CD14-positive monocyte (primary cell): ENCODE results near the gene IFNK. TPM values are rescaled to one million over a fixed set of nuclear protein-coding genes. Genes with fewer than 3 reads are reported as not detected.

Source experiments
- DNase-seq, 3 donors: peaks; one replicate each; pipeline ENCODE4 v3.0.0-alpha.2; 2011 to 2022
- H2AFZ ChIP-seq: 2 replicates; pipeline ENCODE4 v1.6.0; 2012; ENCODE audit warnings: mild to moderate bottlenecking, low read depth, low read length, inconsistent platforms; ENCODE audit not compliant: insufficient read depth, poor library complexity, severe bottlenecking
- H3K27ac ChIP-seq, 2 donors: 1 replicate in 1 of 2; 2 replicates in 1 of 2; pipeline ENCODE4 v1.5.1; 2012 to 2013; ENCODE audit warnings: low read length in 2 of 2, control low read depth in 1 of 2, inconsistent platforms in 1 of 2, low read depth in 1 of 2, mild to moderate bottlenecking in 1 of 2
- H3K27me3 ChIP-seq, 2 donors: one replicate each; pipeline versions ENCODE4 v1.6.0 to v1.6.1; 2011 to 2013; ENCODE audit warnings: low read length in 2 of 2; ENCODE audit not compliant: control insufficient read depth in 2 of 2, insufficient read depth in 2 of 2
- H3K36me3 ChIP-seq, 2 donors: replicated peaks in 1 of 2; 1 replicate in 1 of 2; 2 replicates in 1 of 2; pipeline versions ENCODE4 v1.5.1 to v1.6.1; 2012 to 2013; ENCODE audit warnings: low read length in 2 of 2, control low read depth in 1 of 2, inconsistent platforms in 1 of 2, mild to moderate bottlenecking in 1 of 2; ENCODE audit not compliant: insufficient read depth in 2 of 2, control insufficient read depth in 1 of 2
- H3K4me1 ChIP-seq, 2 donors: 1 replicate in 1 of 2; 2 replicates in 1 of 2; pipeline versions ENCODE4 v1.5.1 to v1.6.1; 2012 to 2013; ENCODE audit warnings: low read length in 2 of 2, control low read depth in 1 of 2, inconsistent platforms in 1 of 2, mild to moderate bottlenecking in 1 of 2, moderate library complexity in 1 of 2; ENCODE audit not compliant: insufficient read depth in 2 of 2, control insufficient read depth in 1 of 2
- H3K4me2 ChIP-seq: replicated peaks from 2 replicates; pipeline ENCODE3; 2012; ENCODE audit warnings: low read length, moderate library complexity, mild to moderate bottlenecking; ENCODE audit not compliant: poor library complexity, severe bottlenecking; ENCODE audit errors: extremely low read depth
- H3K4me3 ChIP-seq, 3 experiments: fragments of 200-600 bp in 1 of 3; sonication (generic) in 1 of 3; replicated peaks in 1 of 3; 1 replicate in 2 of 3; 2 replicates in 1 of 3; pipeline ENCODE4 v1.5.1; 2011 to 2013; ENCODE audit warnings: low read length in 3 of 3, mild to moderate bottlenecking in 3 of 3, control low read depth in 2 of 3, low read depth in 2 of 3, inconsistent platforms in 1 of 3, moderate library complexity in 1 of 3
- H3K79me2 ChIP-seq: 2 replicates; pipeline ENCODE4 v1.6.0; 2012; ENCODE audit warnings: mild to moderate bottlenecking, control low read depth, inconsistent platforms, low read length, moderate library complexity; ENCODE audit not compliant: insufficient read depth
- H3K9ac ChIP-seq: 2 replicates; pipeline ENCODE4 v1.6.0; 2017; ENCODE audit warnings: low read length, mild to moderate bottlenecking; ENCODE audit not compliant: insufficient read depth, poor library complexity, severe bottlenecking
- H3K9me3 ChIP-seq, 2 donors: replicated peaks in 1 of 2; 1 replicate in 1 of 2; 2 replicates in 1 of 2; pipeline versions ENCODE4 v1.5.1 to v1.6.1; 2012 to 2013; ENCODE audit warnings: low read length in 2 of 2, control low read depth in 1 of 2; ENCODE audit not compliant: control insufficient read depth in 1 of 2, insufficient read depth in 1 of 2
- H4K20me1 ChIP-seq: 2 replicates; pipeline ENCODE4 v1.6.0; 2012; ENCODE audit warnings: mild to moderate bottlenecking, low read length, control low read depth, moderate library complexity; ENCODE audit not compliant: insufficient read depth
- H3K27ac Mint-ChIP-seq, 7 donors: one replicate each; pipeline ENCODE4 v1.8.0; 2020; ENCODE audit warnings: mild to moderate bottlenecking in 7 of 7, mixed read lengths in 7 of 7, moderate library complexity in 6 of 7, inconsistent platforms in 2 of 7
- H3K27me3 Mint-ChIP-seq, 3 donors: one replicate each; pipeline ENCODE4 v1.8.0; 2021 to 2022; ENCODE audit warnings: low read depth in 3 of 3, mild to moderate bottlenecking in 3 of 3, mixed read lengths in 3 of 3, moderate library complexity in 3 of 3, inconsistent platforms in 1 of 3
- H3K36me3 Mint-ChIP-seq, 2 donors: one replicate each; pipeline ENCODE4 v1.8.0; 2020; ENCODE audit warnings: mixed read lengths in 2 of 2, inconsistent platforms in 1 of 2, mild to moderate bottlenecking in 1 of 2
- H3K4me1 Mint-ChIP-seq: one replicate; pipeline ENCODE4 v1.8.0; 2020; ENCODE audit warnings: mild to moderate bottlenecking, mixed read lengths
- H3K4me3 Mint-ChIP-seq, 2 donors: one replicate each; pipeline ENCODE4 v1.8.0; 2020; ENCODE audit warnings: mild to moderate bottlenecking in 2 of 2, mixed read lengths in 2 of 2, moderate library complexity in 1 of 2
- H3K9me3 Mint-ChIP-seq, 7 donors: one replicate each; pipeline ENCODE4 v1.8.0; 2020 to 2022; ENCODE audit warnings: mixed read lengths in 7 of 7, mild to moderate bottlenecking in 6 of 7, moderate library complexity in 6 of 7, inconsistent platforms in 2 of 7
- CTCF ChIP-seq: fragments of 200-600 bp; IDR thresholded peaks from one replicate; pipeline ENCODE4 v1.8.0; 2022; ENCODE audit warnings: antibody characterized with exemption, mild to moderate bottlenecking
- WGBS: methylation state at CpG from one replicate; pipeline ENCODE4 v1.1.5; 2013; ENCODE audit warnings: missing lambda C conversion rate; ENCODE audit not compliant: insufficient coverage; 5-methylcytosine and 5-hydroxymethylcytosine counted together
- intact Hi-C, 2 donors: fragments of 100-400 bp; cut with micrococcal nuclease; formaldehyde crosslinking; loops; one replicate each; pipeline versions ENCODE4 v1.15.0 to v1.15.1; 2023
- polyA plus RNA-seq, 3 donors: library from polyadenylated mRNA; depleted of rRNA in 1 of 3; unstranded in 2 of 3; stranded (reverse) in 1 of 3; fragments of 300-500 nt in 2 of 3; fragments of >200 nt in 1 of 3; fragmentation: Illumina TruSeq in 2 of 3; gene quantifications; 1 replicate in 2 of 3; 2 replicates in 1 of 3; pipeline ENCODE4 v1.2.3, GENCODE V29; 2012 to 2021

IFNK gene
- polyA plus RNA-seq, 3 donors, result not detected

GRCh38 chr9:27529316-27530278 is 5.5 kb downstream of the IFNK start, which contains the start of gene MOB3B:
Gene MOB3B (minus strand): TSS chr9:27529814. CDS start chr9:27455550, 74,264 bp downstream.
- intact Hi-C loops, result loop anchor here (2.0 to 10.0 kb wide), 4 partner anchors 37 to 197 kb away; partner anchors contain the start of gene C9orf72 (in 1 of the 2)
- H3K4me1 Mint-ChIP-seq, result peaks cover 25% of the 10 kb centered on the region
- Histone ChIP-seq H3K4me3 (peak within 1 kb of the TSS; percentile 54 to 88 (median 68)), H3K27me3 (peaks cover 0 to 8% of the 10 kb centered on the region in 2 donors), H3K27ac (peak within 1 kb of the TSS; percentile 50 to 86), H4K20me1 (peaks cover 13% of the 10 kb centered on the region), H2AFZ (peak within 1 kb of the TSS; percentile 82), H3K4me2 (peak within 1 kb of the TSS; percentile 96), H3K79me2 (no peaks in the 10 kb centered on the region), H3K4me1 (peaks cover 19 to 23% of the 10 kb centered on the region in 2 donors), H3K36me3 (peaks cover 8 to 58% of the 10 kb centered on the region in 2 donors), H3K9ac (peak within 1 kb of the TSS; percentile 79), H3K9me3 (no peaks in the 10 kb centered on the region)
- WGBS, result 0% methylated on average over 72 of the region's 74 CpGs
- peak; percentile 41 to 72 (median 60) for DNase-seq
- peaks cover 8 to 15% (median 13%) of the 10 kb centered on the region in 3 donors for H3K27me3 Mint-ChIP-seq
- peaks cover 55% of the 10 kb centered on the region in 2 donors for H3K36me3 Mint-ChIP-seq
- H3K9me3 Mint-ChIP-seq, result no peaks in the 10 kb centered on the region
- peak within 1 kb of the TSS; percentile 79 to 95 (median 91) for H3K27ac Mint-ChIP-seq
- TF ChIP-seq CTCF, result peak; percentile 98
- H3K4me3 Mint-ChIP-seq, result peak within 1 kb of the TSS; percentile 95

- no peaks in the 10 kb centered on the region for H3K9me3 ChIP-seq
- H3K4me3 ChIP-seq, result no peak overlapping the region
- peak overlapping the region in 1 of 7 donors; percentile 6 for H3K27ac Mint-ChIP-seq
- WGBS, result 88% methylated on average over 1 of the region's 4 CpGs
- H3K4me3 Mint-ChIP-seq, result no peak overlapping the region
- no peaks in the 10 kb centered on the region for H3K9me3 Mint-ChIP-seq
- H3K36me3 ChIP-seq, result peaks cover 15 to 62% of the 10 kb centered on the region in 2 donors
- DNase-seq, result no peak
- no peaks in the 10 kb centered on the region for H3K79me2 ChIP-seq
- H3K4me1 Mint-ChIP-seq, result peaks cover 35% of the 10 kb centered on the region
- H3K36me3 Mint-ChIP-seq, result peaks cover 62 to 64% of the 10 kb centered on the region in 2 donors
- H2AFZ ChIP-seq, result no peak overlapping the region
- no peak overlapping the region for H3K27ac ChIP-seq
- peaks cover 12% of the 10 kb centered on the region for H4K20me1 ChIP-seq
- no peak for TF ChIP-seq CTCF
- H3K9ac ChIP-seq, result no peak overlapping the region
- H3K4me1 ChIP-seq, result peaks cover 23 to 29% of the 10 kb centered on the region in 2 donors
- intact Hi-C loops, result no loop called here
- H3K27me3 Mint-ChIP-seq, result peaks cover 8 to 15% (median 11%) of the 10 kb centered on the region in 3 donors
- peaks cover 0 to 8% of the 10 kb centered on the region in 2 donors for H3K27me3 ChIP-seq
- no peak overlapping the region for H3K4me2 ChIP-seq
Measured at GRCh38 chr9:27530915-27531755, 7.0 kb downstream of the IFNK start.
